Muscle of arm (tissue), 12 donors: Measurements from ENCODE around the gene VPS41. TPM values are rescaled to one million over a fixed set of nuclear protein-coding genes. Genes with fewer than 3 reads are reported as not detected.
A peak's percentile ranks its signal among the peaks of the same experiment; 100 is the strongest.

Experiments used
- DNase-seq: peaks from one replicate; pipeline ENCODE4 v3.0.0-alpha.2; 2013
- polyA plus RNA-seq, 12 donors: library from polyadenylated mRNA; unstranded; fragments of 120-200 nt; gene quantifications; one replicate each; pipeline ENCODE4 v1.2.1, GENCODE V29; 2013; ENCODE audit not compliant: insufficient read length in 12 of 12

The VPS41 gene
- polyA plus RNA-seq, 12 donors: 27.9 to 49.5 (median 43.3) TPM; not detected in 1

- DNase-seq: peak; percentile 19
Measured at GRCh38 chr7:38675494-38676106, 233.4 kb downstream of the VPS41 start.

GRCh38 chr7:38674513-38674912, 234.5 kb downstream of the VPS41 start:
- no peak for DNase-seq

GRCh38 chr7:38673795-38674194, 235.2 kb downstream of the VPS41 start:
- no peak for DNase-seq

Other genes starting within 250 kb of the VPS41 start
- under 1 TPM in 7 of 12 donors, not detected in 5; 0.05 to 0.23 (median 0.11) TPM for gene POU6F2, start 68.7 kb upstream of the VPS41 start, polyA plus RNA-seq